COLO668 (cell line): ENCODE data around the gene DNAJB6.
"Not testable (repeated sequence)": the region's sequence is repeated elsewhere in the genome, so short reads cannot be mapped to it uniquely, and the experiment has no call there.

ENCODE experiments used
- DNase-seq: peaks from one replicate; lab custom pipeline; 2025; ENCODE audit not compliant: unreplicated experiment; lab: John Stamatoyannopoulos, UW

The DNAJB6 gene

DNA sequence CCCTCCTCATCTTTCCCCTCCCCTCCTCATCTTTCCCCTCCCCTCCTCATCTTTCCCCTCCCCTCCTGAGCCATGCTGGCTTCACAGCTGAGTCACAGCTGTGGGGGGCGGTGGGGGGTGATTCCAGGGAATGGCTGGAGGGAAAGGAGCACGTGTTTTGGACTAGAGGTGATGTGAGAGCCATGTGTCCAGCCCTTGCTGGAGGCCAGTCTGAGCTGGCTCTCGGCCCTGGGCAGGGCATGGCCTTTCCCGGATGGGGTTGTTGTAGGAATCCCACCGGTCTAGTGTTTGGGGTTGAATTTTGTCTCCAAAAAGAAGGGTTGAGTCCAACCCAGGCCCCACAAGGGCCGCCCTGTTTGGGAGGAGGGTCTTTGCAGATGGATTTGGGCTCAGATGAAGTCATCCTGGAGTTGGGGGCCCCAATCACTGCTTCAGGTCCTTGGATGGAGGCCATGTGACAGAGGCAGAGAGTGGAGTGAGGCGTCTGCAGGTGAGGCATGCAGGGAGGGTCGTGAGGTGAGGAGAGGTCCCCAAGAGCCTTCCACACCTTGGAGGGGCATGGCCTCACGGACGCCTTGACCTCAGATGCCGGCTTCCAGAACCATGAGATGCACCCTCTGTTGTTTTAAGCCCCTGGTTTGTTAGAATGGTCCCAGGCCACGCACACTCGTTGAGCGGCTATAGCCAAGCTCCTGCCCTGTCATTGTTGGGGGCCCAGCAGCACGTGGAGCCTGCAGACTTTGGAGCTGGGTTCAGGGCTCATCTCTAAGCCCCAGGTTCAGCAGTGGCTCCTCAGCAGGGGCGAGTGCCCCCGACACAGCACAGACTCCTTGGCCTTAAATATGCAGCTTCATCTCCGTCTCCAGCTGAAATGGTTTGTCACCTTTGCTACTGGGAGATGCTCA is 101.6 kb downstream of the DNAJB6 start:
- DNase-seq, result no peak

DNA sequence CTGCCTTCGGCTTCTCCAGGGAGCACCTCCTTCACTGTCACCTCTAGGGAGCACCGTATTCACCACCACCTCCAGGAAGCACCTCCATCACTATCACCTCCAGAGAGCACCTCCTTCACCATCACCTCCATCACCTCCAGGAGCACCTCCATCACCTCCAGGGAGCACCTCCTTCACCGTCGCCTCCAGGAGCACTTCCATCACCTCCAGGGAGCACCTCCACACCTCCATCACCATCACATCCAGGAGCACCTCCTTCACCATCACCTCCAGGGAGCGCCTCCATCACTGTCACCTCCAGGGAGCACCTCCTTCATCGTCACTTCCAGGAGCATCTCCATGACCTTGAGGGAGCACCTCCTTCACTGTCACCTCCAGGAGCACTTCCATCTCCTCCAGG is 102.3 kb downstream of the DNAJB6 start:
- no peak for DNase-seq

DNA sequence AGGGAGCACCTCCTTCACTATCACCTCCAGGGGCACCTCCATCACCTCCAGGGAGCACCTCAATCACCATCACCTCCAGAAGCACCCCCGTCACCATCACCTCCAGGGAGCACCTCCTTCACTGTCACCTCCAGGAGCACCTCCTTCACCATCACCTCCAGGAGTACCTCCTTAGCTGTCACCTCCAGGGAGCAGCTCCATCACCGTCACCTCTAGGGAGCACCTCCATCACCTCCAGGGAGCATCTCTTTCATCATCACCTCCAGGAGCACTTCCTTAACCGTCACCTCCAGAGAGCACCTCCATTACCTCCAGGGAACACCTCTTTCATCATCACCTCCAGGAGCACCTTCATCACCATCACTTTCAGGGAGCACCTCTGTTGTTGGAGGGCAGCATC is 103.0 kb downstream of the DNAJB6 start:
- no peak for DNase-seq

DNA sequence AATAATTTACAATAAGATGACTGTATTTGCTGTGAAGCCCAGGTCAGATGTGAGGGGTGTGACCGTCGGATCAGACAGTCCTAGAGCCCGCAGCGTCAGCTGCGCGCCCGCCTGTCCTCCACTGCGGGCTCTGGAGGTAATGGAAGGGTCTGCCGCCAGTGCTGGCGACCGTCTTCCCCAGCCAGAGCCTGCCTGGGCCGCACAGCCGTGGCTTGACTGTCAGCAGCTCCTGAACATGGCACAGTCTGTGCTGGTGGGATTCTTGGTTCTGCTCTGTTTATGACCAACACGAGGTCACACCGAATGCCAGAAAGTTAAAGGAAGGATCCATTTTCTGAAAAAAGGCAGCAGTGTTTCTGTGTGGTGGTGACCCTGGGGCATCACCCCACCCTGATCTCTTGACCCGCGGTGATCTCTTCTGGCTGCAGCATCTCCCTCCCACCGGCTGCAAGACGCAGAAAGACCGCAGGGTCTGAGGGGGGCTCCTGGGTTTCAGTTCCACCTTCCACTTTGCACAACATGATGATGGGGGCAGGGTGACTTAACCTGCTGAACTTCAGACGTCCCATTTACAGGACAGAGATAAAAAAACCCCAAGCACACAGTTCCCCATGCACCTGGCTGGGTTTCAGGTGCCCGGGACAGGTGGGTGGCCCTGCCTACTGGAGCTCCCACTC is 103.7 kb downstream of the DNAJB6 start:
- no peak for DNase-seq

DNA sequence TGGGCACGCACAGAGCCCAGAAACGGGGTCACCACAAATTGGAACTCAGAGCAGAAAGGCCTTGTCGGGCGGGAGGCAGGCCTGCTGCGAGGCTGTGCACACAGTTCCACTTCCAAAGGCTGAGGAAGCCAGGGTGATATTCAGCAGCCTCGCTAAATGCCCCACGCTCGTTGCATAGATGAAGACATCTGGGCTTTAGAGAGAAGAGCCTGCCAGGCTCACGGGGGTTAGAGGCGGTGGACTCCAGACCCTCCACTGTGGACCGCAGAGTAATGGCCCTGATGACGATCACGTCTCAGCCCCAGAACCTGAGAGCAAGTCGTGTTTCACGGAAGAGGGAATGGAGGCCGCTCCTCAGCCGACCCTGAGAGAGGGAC is 104.2 kb downstream of the DNAJB6 start:
- DNase-seq, result no peak

DNA sequence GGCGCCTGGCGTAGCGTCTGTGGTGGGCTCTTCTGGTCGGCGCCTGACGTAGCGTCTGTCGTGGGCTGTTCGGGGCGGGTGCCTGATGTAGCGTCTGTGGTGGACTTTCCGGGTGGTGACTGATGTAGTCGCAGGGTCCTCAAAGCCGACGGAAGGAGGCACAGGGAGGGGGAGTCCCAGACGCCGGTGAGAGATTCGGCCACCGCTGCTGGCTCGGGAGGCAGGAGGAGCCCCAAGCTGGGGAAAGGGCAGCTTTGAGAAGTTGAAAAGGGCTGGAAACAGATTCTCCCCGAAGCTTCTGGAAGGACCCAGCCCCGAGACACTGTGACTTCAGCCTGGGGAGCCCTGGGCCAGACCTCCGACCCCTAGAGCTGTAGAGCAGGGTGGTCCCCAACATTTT is 105.7 kb downstream of the DNAJB6 start:
- no peak for DNase-seq

DNA sequence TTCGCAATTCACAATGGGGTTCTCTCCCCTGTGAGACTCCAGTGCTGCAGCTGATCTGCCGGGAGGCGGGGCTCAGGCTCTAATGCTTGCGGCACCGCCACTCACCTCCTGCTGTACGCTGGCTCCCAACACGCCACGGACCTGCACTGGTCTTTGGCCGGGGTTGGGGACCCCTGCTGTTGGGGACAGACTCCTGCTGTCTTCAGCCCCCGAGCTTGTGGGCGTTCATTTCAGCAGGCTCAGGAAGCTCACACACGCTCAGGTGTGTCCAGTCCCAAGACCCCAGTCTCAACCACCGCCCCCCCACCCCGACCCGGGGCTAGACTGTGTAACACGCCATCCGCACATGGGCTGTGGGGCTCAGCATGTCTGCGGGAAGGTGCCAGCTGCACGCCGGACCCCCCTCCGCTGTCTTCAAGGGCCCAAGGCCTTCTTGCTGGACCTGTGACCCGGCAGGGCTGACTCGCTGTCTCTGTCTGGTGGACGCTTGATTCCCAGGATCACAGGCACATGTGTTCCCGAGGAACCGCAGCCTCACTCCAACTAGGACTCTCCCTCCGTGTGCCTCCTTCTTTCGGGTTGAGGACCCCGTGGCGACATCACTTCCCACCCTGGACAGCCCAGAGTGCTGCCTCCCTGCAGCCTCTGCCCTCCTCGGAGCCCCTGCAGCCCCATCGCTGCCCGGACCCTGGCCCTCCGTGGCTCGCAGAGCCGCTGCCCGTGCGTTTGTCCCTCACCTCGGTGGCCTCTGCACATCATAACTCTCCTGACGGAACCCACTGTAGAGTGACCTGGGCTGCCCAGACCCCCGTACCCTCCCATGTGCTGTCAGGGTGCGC is 106.4 kb downstream of the DNAJB6 start:
- DNase-seq, result no peak

DNA sequence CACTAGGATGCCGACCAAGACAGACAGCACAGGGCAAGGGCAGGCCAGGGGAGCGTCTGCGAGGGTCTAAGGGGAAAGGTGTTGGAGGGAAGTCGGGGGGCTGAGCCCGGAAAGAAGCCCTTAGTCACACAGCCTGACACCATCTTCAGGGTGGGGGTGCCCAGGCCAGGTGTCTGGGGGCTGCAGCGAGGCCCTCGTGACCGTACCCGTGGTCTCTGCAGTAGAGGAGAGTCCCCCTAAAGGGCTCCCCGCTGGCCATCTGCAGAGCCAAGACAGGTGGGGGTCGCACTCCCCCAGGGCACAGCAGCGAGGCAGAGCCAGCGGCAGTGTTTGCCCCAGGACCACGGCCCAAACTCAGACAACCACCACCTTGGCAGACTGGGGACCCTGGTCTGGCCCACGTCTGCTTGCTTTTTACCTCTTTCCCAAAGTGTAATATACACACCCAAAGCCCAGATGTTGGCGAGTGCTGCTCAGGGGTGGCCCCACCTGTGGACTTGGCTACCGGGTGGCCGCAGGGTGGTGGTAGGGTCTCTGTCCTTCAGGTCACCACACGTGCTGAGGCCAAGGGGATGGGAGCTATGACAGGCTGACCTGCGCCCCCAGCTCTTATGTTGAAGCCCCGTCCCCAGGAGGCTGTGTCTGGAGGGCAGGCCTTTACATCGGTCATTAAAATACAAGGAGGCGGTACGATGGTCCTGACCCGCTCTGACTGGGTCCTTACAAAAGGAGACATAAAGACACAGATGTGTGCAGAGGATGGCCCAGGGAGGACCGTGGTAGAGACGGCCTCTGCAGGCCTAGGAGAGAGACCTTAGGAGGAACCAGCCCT is 107.4 kb downstream of the DNAJB6 start:
- DNase-seq, result no peak

DNA sequence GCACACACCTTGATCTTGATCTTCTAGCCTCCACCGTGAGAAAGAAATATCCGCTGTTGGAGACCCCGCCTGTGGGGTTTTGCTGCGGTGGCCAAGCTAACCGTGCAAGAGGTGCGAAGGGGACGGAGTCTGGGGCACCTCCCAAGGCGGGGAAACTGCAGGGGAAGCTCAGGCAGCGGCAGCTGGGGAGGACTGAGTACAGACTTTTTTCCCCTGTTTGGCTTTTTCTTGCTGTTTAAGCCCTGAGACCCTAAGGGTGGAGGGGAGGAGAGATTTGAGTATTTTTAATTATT is 108.0 kb downstream of the DNAJB6 start:
- DNase-seq, result no peak

DNA sequence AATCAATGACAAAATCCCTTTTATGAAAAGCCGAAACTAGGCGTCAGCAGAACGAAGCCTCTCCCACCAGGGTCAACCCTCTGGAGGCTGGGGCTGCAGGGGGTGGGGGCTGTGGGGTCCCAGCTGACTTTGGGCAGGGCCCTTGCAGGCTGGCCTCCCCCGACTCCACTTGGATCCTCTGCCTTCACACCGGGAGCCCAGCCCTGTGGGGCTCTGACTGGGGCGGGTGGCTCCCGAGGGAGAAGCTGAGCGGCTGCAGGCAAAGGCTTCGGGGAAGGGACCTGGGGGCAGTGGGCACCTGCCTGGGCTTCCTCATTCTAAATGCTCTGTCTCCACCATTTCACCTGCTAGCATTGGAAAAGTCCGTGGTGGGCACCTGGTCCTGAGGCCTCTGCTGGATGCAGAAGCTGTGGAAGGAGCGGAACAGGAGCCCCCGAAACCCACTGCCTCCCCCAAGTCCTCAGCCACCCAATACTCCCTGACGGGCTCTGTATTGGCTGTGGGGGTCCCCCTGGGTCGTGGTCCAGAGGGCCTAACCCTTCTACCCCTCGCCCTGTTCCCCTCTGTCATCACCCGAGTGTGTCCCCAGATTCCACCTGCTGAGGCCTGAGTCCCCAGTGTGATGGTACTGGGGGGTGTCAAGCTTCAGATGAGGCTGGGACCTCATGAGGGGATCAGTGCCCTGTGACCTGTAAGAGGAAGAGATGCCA is 108.6 kb downstream of the DNAJB6 start:
- no peak for DNase-seq

DNA sequence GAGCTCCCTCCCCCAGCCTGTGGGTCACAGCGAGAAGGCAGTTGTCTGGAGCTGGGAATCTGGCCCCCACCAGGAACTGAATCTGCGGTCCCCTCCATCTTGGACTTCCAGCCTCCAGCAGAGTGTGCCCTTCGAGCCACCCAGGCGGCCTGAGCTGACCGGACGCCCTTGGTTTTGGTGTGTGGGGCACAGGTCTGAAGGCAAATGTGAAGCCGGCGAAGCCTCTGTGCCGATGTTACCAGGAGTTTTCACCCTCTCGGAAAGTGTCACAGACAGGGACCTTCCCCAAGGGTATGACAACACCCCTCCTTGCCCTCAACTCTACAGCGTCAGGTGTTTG is 109.1 kb downstream of the DNAJB6 start:
- no peak for DNase-seq

DNA sequence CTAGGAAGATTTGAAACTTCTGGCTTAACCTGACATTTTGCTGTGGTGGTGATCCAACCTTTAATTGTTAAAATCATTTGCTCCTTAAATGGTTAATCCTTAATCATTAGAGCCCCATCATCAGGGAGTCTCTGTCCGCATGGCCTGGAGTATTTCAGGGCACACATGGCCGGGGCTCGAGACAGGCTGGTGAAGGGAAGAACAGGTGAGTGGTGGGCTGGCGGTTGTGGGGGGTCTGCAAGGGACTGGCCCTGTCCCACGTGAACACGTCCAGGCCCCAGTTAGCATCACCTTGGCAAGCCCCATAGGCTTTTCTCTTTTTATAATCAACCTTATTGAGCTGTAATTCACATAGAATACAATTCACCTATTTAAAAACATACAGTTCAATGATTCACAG is 109.5 kb downstream of the DNAJB6 start:
- no peak for DNase-seq

DNA sequence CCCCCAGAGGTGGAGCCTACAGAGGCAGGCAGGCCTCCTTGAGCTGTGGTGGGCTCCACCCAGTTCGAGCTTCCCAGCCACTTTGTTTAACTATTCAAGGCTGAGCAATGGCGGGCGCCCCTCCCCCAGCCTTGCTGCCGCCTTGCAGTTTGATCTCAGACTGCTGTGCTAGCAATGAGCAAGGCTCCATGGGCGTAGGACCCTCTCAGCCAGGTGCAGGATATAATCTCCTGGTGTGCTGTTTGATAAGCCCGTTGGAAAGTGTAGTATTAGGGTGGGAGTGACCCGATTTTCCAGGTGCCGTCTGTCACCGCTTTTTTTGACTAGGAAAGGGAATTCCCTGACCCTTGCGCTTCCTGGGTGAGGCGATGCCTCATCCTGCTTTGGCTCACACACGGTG is 117.2 kb downstream of the DNAJB6 start:
- DNase-seq, result not testable (repeated sequence)

DNA sequence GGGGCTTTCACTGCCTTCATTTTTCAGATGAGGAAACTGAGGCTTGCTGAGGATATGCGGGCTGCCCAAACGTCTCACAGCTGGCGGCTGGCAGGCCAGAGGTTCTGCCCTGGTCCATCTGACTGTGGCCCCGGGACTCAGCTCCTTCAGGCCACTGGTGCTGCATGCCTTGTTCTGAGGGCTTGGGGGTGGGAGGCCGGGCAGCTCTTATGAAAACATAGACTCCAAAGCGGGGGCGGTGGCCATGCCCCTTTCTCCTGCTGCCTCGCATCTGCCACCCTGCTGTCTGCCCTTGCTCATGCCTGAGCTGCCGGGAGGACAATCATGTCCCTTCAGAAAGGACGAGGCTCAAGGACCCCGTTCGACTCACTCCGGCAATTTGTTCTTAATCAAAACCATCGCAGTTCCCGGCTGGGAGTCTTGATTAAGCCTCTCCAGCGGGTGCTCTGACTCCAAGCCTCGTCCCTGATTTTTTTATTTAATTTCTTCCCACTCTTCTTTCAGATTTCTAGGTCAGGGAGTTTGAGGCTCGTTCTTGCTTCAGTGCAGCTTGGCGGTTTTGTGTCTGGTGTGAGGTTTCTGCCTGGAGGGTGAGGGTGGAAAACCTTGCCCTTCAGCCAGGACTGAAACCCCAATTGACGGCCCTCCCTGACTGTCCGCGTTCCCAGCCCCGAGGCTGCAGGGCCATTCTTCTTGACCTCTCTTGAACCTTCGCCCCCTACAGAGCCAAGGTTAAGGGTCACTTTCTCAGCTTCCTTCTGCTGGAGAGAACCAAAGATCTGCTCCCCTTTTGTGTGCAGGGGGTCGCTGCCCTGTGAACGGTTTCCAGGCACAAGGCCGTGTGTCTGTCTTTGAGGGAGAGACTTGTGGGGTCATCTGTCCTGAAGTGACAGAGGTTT is 120.8 kb downstream of the DNAJB6 start:
- DNase-seq, result no peak

DNA sequence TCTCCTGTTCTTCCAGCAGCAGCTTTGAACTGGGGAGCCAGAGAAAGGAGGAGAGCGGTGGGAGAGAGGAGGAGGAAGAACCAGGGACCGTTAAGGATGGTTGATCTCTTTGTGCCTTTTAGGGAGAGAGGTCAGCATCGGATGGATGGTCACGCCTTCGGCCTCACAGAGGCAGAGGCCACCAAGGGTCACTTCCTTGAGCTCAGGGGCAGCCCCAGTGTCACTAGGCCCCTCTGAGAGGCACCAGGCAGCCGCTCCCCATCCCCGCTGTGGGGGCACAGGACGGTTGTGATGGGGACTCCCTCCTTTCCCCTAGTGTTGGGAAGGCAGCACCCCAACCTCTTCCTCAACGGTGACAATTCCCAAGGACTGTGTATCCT is 121.4 kb downstream of the DNAJB6 start:
- no peak for DNase-seq

DNA sequence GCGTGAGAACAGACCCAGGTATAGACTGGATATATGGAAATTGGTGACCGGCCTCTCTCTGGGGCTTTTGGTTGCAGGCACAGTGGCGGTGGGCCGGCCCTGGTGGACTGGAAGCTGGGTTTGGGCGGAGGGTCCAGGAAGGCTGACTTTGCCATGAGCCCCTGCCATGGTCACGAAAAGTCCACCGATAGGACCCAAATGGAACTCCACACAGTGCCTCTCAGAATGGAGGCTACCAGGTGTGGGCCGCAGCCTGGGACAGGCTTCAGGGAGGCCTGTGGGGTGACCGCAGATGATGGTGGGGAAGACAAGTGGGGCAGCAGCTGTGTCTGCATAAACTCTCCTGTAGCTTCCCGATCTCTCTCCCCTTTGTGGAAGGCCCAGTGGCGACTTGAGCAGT is 123.2 kb downstream of the DNAJB6 start:
- no peak for DNase-seq

DNA sequence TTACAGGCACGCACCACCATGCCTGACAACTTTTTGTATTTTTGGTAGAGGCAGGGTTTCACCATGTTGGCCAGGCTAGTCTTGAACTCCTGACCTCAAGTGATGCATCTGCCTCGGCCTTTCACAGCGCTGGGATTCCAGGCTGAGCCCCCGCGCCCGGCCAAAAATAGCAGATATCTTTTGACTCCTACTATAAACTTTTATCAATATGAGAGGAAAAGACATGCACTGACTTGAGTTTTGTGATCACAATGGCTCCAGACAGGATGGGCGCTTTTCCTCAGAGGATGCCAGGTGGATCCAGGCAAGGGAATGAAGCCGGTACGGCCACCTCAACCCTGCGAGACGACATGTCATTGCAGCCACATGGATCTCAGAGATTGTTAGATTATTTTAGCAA is 123.9 kb downstream of the DNAJB6 start:
- DNase-seq, result no peak

DNA sequence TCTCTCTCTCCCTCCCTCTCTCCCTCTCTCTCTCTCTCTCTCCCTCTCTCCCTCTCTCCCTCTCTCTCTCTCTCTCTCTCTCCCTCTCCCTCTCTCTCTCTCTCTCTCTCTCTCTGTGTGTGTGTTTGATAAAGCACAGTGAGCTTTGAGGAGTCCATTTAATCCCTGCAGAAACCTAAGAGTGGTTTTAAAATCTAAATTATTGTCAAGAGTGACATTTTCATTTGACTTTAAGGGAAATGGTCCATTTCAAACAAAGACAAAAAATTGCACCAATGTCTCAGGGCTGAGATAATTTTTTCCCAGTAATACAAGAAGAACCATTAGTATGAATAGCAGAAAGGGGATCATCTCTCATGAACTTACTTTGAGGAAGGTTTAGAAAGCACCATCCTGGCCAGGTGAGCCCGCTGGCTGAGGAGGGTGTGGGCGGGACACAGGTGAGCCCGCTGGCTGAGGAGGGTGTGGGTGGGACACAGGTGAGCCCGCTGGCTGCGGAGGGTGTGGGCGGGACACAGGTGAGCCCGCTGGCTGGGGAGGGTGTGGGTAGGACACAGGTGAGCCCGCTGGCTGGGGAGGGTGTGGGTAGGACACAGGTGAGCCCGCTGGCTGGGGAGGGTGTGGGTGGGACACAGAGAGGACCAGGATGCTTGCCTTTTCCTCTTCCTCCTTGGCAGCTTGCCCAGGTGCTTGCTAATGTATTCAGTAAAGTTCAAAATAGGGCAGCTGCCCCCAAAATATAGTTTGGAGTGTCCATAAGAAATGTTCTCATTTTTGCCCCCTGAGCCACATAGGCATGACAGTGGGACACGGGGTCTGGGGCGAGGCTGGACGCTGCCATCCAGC is 125.0 kb downstream of the DNAJB6 start:
- peak; percentile 56 for DNase-seq

DNA sequence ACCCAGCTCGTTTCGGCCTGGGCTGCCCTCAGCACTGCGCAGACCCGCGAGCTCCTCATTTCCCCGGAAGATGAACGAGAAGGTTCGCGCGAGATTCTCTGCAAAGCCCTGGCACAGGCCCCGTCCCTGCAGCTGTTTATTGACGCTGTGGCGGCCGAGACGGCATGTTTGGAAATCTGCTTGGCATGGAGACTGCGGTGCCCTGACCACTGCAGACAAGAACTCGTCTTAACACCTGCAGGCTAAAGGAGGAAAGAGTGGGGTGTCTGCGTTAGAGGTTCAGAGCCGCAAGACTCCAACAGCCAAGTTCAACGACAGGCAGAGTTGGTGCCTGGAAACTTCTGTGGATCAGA is 125.6 kb downstream of the DNAJB6 start:
- peak; percentile 56 for DNase-seq
